HFF-Myc (cell line): ENCODE results near the gene BGN.

Source experiments
- DNase-seq: peaks from one replicate; pipeline ENCODE4 v3.0.0-alpha.2; 2011; ENCODE audit warnings: low read depth; ENCODE audit errors: extremely low read depth
- H3K4me3 ChIP-seq: replicated peaks from 2 replicates; pipeline ENCODE4 v1.5.1; 2011; ENCODE audit warnings: low read depth, mild to moderate bottlenecking, control low read depth, low read length
- TF ChIP-seq, protein P1 (sequence below): IDR thresholded peaks from 2 replicates; pipeline ENCODE4 v1.5.1; 2012; ENCODE audit warnings: mild to moderate bottlenecking, low read depth, low read length, control low read depth; ENCODE audit errors: missing control alignments

The BGN gene

DNA sequence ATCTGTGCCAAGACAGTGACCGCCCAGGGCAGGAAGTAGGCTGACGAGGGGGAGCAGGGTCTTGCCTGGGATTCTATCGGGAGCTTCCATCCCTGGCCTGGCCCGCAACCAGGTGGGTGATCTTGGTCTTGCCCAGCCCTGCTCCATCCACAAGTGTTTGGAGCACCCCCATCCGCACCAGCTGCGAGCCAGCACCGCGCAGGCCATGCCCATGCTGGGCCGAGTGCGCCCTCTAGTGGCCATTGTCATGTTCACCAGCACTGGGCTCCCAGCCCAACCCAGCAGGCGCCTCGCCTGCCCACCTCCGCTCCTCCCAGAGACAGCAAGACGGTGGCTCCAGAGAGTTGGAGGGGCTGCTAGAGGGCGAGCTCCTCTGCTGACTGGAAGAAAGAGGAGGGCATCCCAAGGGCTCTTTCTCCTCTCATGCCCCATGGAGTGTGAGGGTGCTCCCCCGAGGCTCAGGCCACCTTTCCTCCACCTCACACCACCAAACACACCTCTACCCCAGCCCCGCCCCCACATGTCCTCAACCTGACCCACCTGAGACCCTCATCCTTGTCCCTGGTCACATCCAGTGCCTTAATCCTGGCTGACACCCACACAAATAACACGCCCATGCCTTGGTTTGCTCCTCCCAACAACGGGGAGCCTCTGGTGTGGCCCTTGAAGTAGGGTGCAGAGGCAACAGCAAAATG lies 12.9 kb downstream of the BGN start:
- no peak overlapping the region for H3K4me3 ChIP-seq
- TF ChIP-seq, protein P1, sequence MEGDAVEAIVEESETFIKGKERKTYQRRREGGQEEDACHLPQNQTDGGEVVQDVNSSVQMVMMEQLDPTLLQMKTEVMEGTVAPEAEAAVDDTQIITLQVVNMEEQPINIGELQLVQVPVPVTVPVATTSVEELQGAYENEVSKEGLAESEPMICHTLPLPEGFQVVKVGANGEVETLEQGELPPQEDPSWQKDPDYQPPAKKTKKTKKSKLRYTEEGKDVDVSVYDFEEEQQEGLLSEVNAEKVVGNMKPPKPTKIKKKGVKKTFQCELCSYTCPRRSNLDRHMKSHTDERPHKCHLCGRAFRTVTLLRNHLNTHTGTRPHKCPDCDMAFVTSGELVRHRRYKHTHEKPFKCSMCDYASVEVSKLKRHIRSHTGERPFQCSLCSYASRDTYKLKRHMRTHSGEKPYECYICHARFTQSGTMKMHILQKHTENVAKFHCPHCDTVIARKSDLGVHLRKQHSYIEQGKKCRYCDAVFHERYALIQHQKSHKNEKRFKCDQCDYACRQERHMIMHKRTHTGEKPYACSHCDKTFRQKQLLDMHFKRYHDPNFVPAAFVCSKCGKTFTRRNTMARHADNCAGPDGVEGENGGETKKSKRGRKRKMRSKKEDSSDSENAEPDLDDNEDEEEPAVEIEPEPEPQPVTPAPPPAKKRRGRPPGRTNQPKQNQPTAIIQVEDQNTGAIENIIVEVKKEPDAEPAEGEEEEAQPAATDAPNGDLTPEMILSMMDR: peak; percentile 70
- no peak for DNase-seq

DNA sequence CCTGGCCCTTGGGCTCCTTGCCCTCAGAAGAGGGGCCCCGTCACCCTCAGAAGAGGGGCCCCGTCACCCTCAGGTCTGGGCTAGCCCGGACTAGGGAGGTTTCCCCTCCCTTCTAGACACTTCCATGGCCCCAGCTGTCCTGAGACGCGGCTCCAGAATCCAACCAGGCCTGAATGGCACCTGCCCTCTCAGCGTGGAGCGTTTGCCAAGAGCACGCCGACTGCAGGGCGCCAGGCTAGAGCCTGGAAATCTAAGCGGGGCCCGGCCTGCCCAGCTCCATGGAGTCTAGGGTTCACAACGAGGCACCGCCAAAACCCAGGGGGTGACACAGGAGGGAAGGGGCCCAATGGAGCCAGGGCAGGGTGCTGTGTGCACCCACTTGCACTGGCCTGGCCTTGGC lies 14.8 kb downstream of the BGN start:
- TF ChIP-seq, protein P1: no peak
- DNase-seq: no peak
- no peak overlapping the region for H3K4me3 ChIP-seq

DNA sequence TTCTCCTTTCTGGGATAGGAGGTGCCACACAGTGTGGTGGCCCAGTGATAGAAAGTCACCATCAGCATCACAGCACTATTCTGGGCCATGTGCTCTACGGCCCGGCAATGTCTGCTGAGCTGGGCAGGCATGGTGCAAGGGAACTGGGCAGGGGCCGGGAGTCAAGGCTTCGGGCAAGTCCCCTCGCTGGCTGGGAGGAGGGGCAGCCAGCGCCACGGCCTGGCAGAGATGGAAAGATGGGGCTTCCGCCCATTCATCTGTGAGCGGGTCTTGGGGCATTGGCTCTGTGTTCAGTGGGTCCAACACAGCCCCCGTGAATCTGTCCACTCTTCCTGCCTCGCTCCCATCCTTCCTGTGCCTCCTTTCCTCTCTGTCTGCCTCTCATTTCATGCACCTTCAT lies 15.6 kb downstream of the BGN start:
- TF ChIP-seq, protein P1: no peak

DNA sequence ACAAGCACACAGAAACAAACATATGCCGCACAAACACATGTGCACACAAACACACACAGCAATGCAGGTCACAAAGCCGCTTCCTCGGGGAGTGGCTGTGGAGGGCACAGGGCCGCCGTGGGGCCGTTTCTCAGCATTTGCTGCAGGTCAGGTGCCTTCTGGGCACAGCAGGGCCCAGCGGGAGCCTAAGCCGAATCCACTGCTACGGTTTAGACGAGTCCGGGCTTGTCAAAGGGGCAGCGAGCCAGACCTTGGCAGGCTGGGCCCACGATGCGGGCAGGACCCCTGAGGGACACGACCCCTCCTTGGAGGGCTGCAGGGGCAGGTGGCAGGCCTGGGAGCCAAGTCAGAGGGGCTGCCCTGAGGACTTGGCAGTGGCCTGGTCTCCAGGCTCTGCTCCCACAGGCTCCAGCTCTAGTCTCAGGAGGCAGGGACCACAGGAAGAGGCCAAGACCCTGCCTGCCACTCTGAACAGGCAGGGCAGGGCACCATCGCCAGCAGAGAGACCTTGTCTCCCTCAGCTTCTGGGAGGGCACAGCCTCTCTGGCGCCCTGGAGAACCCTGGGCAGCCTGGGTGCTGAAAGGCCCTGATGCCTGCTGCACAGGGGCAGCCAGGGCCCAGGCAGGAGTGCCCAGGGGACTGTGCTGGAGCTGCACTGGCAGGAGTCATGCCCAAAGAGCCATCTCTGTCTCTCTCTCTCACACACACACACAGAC lies 17.2 kb downstream of the BGN start:
- H3K4me3 ChIP-seq: no peak overlapping the region
- TF ChIP-seq, protein P1: no peak
- DNase-seq: no peak

More for the DNA sequence above, 15.6 kb downstream of the BGN start:
- DNase-seq: no peak
- no peak overlapping the region for H3K4me3 ChIP-seq

DNA sequence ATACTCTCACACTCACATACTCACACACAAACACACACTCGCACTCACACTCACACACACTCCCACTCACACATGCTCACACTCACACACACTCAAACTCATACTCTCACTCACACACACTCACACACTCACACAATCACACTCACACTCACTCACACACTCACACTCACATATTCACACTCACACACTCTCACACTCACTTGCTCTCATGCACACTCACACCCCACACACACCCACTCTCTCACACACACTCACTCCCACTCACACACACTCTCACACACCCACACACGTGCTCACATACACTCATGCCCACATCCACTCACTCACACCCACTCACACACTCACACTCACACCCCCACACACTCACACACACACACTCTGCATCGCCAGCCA lies 17.7 kb downstream of the BGN start:
- TF ChIP-seq, protein P1: no peak
- DNase-seq: no peak
- H3K4me3 ChIP-seq: no peak overlapping the region

DNA sequence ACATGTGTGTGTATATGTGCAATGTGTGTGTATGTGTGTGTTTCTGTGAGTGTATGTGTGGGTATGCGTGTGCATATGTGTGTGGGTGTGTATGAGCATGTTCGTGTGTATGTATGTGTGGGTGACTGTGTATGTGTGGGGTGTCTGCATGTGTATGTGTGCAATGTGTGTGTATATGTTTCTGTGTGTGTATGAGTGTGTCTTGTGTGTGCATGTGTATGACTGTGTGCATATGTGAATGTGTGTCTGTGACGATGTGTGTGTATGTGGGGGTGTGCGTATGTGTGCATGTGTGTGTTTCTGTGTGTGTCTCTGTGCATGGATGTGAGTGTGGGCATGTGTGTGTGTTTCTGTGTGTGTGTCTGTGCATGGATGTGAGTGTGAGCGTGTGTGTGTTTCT lies 18.5 kb downstream of the BGN start:
- no peak for DNase-seq
- H3K4me3 ChIP-seq: no peak overlapping the region
- TF ChIP-seq, protein P1: no peak
